K562 (cell line): Measurements from ENCODE around the gene GNAZ. TPM values are rescaled to one million over a fixed set of nuclear protein-coding genes. Genes with fewer than 3 reads are reported as not detected.

Experiments
- BCOR ChIP-seq: fragments of 450-650 bp; IDR thresholded peaks from 2 replicates; pipeline ENCODE4 v1.6.1; 2016
- CREB1 ChIP-seq, 2 experiments: sonication (generic) in 1 of 2; formaldehyde crosslinking in 1 of 2; IDR thresholded peaks; 2 replicates each; pipeline versions ENCODE4 v1.6.1 to v1.8.0; 2012 to 2022; ENCODE audit warnings: inconsistent platforms in 1 of 2, mild to moderate bottlenecking in 1 of 2, missing genetic modification reagents in 1 of 2, moderate library complexity in 1 of 2
- FOXA1 ChIP-seq: fragments of 450-650 bp; IDR thresholded peaks from 2 replicates; pipeline ENCODE4 v1.6.1; 2016; ENCODE audit warnings: mild to moderate bottlenecking, borderline replicate concordance
- MEF2A ChIP-seq: IDR thresholded peaks from 2 replicates; pipeline ENCODE4 v1.6.1; 2011; ENCODE audit warnings: low read depth, mild to moderate bottlenecking, low read length, moderate library complexity; ENCODE audit not compliant: control insufficient read depth
- NCOA2 ChIP-seq, 2 experiments: fragments of 450-650 bp; IDR thresholded peaks; 2 replicates each; pipeline ENCODE4 v1.6.1; 2018; ENCODE audit warnings: mild to moderate bottlenecking in 2 of 2, moderate library complexity in 1 of 2; ENCODE audit not compliant: partially characterized antibody in 2 of 2
- PHF20 ChIP-seq: fragments of 450-650 bp; IDR thresholded peaks from 2 replicates; pipeline ENCODE4 v1.6.1; 2018; ENCODE audit not compliant: partially characterized antibody
- PTBP1 ChIP-seq: fragments of 200-400 bp; formaldehyde crosslinking; IDR thresholded peaks from 2 replicates; pipeline ENCODE4 v1.6.1; 2017; ENCODE audit warnings: low read depth, low read length
- RB1 ChIP-seq: fragments of 450-650 bp; IDR thresholded peaks from 2 replicates; pipeline ENCODE4 v1.6.1; 2017; ENCODE audit warnings: low read depth, mild to moderate bottlenecking
- SIX5 ChIP-seq, 2 experiments: IDR thresholded peaks; 2 replicates each; pipeline ENCODE4 v1.6.1; 2011; ENCODE audit warnings: low read length in 2 of 2, borderline replicate concordance in 1 of 2, low read depth in 1 of 2, mild to moderate bottlenecking in 1 of 2, moderate library complexity in 1 of 2; ENCODE audit not compliant: insufficient read depth in 1 of 2
- TAF15 ChIP-seq: fragments of 200-400 bp; formaldehyde crosslinking; IDR thresholded peaks from 2 replicates; pipeline ENCODE4 v1.6.1; 2017; ENCODE audit warnings: mild to moderate bottlenecking, low read depth, low read length, moderate library complexity
- TBL1XR1 ChIP-seq, 2 experiments: IDR thresholded peaks; 2 replicates each; pipeline ENCODE4 v1.6.1; 2012; ENCODE audit warnings: improper control_type of control experiment in 2 of 2, low read length in 2 of 2, mild to moderate bottlenecking in 1 of 2
- ZFPM2 ChIP-seq: fragments of 250-450 bp; sonication (Bioruptor Pico); IDR thresholded peaks from 2 replicates; pipeline ENCODE4 v1.5.1; 2022; ENCODE audit warnings: mild to moderate bottlenecking
- ZNF124 ChIP-seq: sonication (generic); formaldehyde crosslinking; IDR thresholded peaks from 2 replicates; pipeline ENCODE4 v1.8.1; 2022; ENCODE audit warnings: missing genetic modification reagents
- ZNF324 ChIP-seq: fragments of 250-450 bp; sonication (Bioruptor Pico); IDR thresholded peaks from 2 replicates; pipeline ENCODE4 v1.4.0; 2020; ENCODE audit warnings: mild to moderate bottlenecking
- ZNF77 ChIP-seq: fragments of 250-450 bp; sonication (Bioruptor Pico); IDR thresholded peaks from 2 replicates; pipeline ENCODE4 v1.5.0; 2020
- polyA plus RNA-seq, 8 experiments: library from polyadenylated mRNA; depleted of rRNA in 4 of 8; stranded (reverse) in 5 of 8; unstranded in 3 of 8; fragments of >200 nt; fragmentation: Nextera tagmentation in 2 of 8; fragmentation: Illumina TruSeq in 1 of 8; extraction: Ambion mirVana in 2 of 8; extraction: Trizol in 1 of 8; gene quantifications; 2 replicates each; pipeline versions ENCODE4 v1.2.1 to v1.2.3, GENCODE V29; 2011 to 2014; ENCODE audit warnings: inconsistent platforms in 1 of 8, missing spikeins in 1 of 8
- total RNA-seq, 7 experiments: library from RNA; depleted of rRNA in 6 of 7; stranded (reverse); fragments of >200 nt in 6 of 7; fragmentation: Illumina TruSeq in 2 of 7; extraction: Trizol in 2 of 7; gene quantifications; 2 replicates each; pipeline versions ENCODE4 v1.2.1 to v1.2.3, GENCODE V29; 2011 to 2021; ENCODE audit warnings: low replicate concordance in 1 of 7
- TF ChIP-seq, protein P1 (sequence below), 2 experiments: fragments of 450-650 bp; conservative IDR thresholded peaks; 2 replicates each; pipeline ENCODE4 v1.6.1; 2017; ENCODE audit warnings: mild to moderate bottlenecking in 2 of 2, moderate library complexity in 2 of 2
- TF ChIP-seq, protein P2 (sequence below): sonication (generic); formaldehyde crosslinking; IDR thresholded peaks from 2 replicates; pipeline ENCODE4 v1.8.1; 2023; ENCODE audit warnings: mild to moderate bottlenecking, missing genetic modification reagents, moderate library complexity
- TF ChIP-seq, protein P3 (sequence below), 2 experiments: IDR thresholded peaks; 2 replicates each; pipeline ENCODE4 v1.6.1; 2012; ENCODE audit warnings: improper control_type of control experiment in 2 of 2, low read depth in 2 of 2, low read length in 2 of 2, borderline replicate concordance in 1 of 2

The GNAZ gene
- total and polyA plus RNA-seq, 9 of the 15 experiments (the other 6 are each of a cell fraction or from before 2014, with no cell fraction given): 0.04 to 0.22 (median 0.13) TPM; not detected in 3

DNA sequence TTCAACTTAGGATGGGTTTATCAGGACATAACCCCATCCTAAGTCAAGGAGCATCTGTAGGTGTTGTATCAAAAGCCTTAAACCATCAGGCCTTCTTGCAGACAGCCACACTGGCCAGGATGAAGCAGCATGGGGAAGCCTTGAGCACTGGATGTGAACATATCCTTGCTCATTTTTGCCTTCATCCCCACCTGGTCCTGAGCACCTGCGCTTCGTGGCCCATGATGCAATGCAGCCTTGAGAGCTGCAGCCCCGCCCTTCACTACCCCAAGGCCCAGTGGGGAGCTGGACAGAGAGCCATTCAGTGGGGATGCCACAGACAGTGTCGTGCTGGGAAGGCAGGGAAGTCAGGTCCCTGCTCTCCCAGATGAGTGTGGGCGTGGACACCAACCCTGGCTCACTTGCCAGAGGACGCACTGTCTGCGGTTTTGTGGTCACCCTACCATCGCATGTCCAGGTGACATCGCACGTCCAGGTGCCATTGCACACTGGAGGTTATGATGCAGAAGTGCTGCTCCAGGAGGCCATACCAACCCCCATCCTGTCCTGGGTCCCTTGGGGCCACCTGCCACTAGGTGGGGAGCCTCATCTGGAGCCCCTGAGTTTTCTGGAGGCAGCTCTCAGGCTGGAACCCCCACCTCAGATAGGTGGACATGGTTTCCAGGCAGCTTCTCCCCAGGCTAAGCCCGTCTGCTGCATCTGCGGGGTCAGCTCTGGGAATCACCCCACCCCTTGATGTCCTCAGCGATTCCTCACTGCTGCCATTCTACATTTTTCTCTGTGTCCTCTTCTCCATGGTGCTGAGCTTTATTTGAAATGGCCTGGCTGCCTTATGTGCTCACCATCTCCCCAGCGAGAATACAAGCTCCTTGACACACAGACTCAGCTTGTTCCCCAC lies 14.4 kb downstream of the GNAZ start (continued):
- TF ChIP-seq PTBP1 (no peak), ZFPM2 (CRISPR knock-in tag) (no peak), PHF20 (no peak), ZNF77 (CRISPR knock-in tag) (no peak), TBL1XR1 (IDR thresholded peaks at IDR 0.05; ENCODE audit: low read length in 2 of 2) (peak in 1 of 2 experiments; percentile 65; a peak in 1 of 4 replicates), RB1 (peak; percentile 44; the same call in 1 of the 2 replicates), ZNF124 (CRISPR knock-in tag) (no peak), NCOA2 (IDR thresholded peaks at IDR 0.05; ENCODE audit: partially characterized antibody in 2 of 2) (no peak), TAF15 (no peak), FOXA1 (no peak), SIX5 (IDR thresholded peaks at IDR 0.05; ENCODE audit: borderline replicate concordance in 1 of 2, insufficient read depth in 1 of 2, low read depth in 1 of 2, low read length in 2 of 2) (peak in 1 of 2 experiments; percentile 19; a peak in 1 of 4 replicates), CREB1 (IDR thresholded peaks at IDR 0.05) (no peak; the same call in 1 of the 2 replicates), CREB1 (CRISPR knock-in tag; IDR thresholded peaks at IDR 0.05) (no peak), MEF2A (no peak), ZNF324 (CRISPR knock-in tag) (no peak), BCOR (no peak)
- TF ChIP-seq, protein P1, sequence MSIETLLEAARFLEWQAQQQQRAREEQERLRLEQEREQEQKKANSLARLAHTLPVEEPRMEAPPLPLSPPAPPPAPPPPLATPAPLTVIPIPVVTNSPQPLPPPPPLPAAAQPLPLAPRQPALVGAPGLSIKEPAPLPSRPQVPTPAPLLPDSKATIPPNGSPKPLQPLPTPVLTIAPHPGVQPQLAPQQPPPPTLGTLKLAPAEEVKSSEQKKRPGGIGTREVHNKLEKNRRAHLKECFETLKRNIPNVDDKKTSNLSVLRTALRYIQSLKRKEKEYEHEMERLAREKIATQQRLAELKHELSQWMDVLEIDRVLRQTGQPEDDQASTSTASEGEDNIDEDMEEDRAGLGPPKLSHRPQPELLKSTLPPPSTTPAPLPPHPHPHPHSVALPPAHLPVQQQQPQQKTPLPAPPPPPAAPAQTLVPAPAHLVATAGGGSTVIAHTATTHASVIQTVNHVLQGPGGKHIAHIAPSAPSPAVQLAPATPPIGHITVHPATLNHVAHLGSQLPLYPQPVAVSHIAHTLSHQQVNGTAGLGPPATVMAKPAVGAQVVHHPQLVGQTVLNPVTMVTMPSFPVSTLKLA (conservative IDR thresholded peaks at IDR 0.05): no peak
- TF ChIP-seq, protein P2, sequence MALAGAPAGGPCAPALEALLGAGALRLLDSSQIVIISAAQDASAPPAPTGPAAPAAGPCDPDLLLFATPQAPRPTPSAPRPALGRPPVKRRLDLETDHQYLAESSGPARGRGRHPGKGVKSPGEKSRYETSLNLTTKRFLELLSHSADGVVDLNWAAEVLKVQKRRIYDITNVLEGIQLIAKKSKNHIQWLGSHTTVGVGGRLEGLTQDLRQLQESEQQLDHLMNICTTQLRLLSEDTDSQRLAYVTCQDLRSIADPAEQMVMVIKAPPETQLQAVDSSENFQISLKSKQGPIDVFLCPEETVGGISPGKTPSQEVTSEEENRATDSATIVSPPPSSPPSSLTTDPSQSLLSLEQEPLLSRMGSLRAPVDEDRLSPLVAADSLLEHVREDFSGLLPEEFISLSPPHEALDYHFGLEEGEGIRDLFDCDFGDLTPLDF (CRISPR knock-in tag): peak; percentile 34; the same call in 1 of the 2 replicates
- TF ChIP-seq, protein P3, sequence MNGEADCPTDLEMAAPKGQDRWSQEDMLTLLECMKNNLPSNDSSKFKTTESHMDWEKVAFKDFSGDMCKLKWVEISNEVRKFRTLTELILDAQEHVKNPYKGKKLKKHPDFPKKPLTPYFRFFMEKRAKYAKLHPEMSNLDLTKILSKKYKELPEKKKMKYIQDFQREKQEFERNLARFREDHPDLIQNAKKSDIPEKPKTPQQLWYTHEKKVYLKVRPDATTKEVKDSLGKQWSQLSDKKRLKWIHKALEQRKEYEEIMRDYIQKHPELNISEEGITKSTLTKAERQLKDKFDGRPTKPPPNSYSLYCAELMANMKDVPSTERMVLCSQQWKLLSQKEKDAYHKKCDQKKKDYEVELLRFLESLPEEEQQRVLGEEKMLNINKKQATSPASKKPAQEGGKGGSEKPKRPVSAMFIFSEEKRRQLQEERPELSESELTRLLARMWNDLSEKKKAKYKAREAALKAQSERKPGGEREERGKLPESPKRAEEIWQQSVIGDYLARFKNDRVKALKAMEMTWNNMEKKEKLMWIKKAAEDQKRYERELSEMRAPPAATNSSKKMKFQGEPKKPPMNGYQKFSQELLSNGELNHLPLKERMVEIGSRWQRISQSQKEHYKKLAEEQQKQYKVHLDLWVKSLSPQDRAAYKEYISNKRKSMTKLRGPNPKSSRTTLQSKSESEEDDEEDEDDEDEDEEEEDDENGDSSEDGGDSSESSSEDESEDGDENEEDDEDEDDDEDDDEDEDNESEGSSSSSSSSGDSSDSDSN (IDR thresholded peaks at IDR 0.05; ENCODE audit: borderline replicate concordance in 1 of 2, low read depth in 2 of 2, low read length in 2 of 2): peak in 1 of 2 experiments; percentile 2; a peak in 1 of 4 replicates
